ENCODE data around the gene KCNC3. TPM values are rescaled to one million over a fixed set of nuclear protein-coding genes. Genes with fewer than 3 reads are reported as not detected.

Gene KCNC3
- total and polyA plus RNA-seq, 2 experiments from 2014 or later: 1.3 to 3.4 TPM

- TF ChIP-seq ZNF462 (CRISPR knock-in tag; IDR thresholded peaks at IDR 0.05): no peak
Measured at GRCh38 chr19:50303558-50303957, 25.6 kb downstream of the KCNC3 start (continued).

DNA sequence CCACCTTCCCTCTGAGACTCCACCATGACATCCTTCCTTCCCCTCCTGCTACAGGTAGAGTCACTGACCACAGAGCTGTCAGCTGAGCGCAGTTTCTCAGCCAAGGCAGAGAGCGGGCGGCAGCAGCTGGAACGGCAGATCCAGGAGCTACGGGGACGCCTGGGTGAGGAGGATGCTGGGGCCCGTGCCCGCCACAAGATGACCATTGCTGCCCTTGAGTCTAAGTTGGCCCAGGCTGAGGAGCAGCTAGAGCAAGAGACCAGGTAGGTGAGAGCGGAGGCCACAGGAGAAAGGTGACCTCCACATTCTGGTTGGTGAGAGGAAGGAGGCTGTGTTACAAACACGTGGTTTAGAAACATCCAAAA lies 27.6 kb downstream of the KCNC3 start:
- no peak overlapping the region for H2AFZ ChIP-seq
- peaks cover 3% of the 10 kb centered on the region; the same call in 1 of the 2 replicates for H3K27me3 ChIP-seq (ENCODE audit: insufficient read depth)
- no peaks in the 10 kb centered on the region for H3K4me1 ChIP-seq (ENCODE audit: insufficient read depth)
- H4K20me1 ChIP-seq (replicated peaks; ENCODE audit: insufficient read depth): no peaks in the 10 kb centered on the region; the same call in 1 of the 2 replicates
- TF ChIP-seq ZNF331 (CRISPR knock-in tag; IDR thresholded peaks at IDR 0.05; ENCODE audit: low read depth): no peak
- TF ChIP-seq STAT1 (IDR thresholded peaks at IDR 0.05; ENCODE audit: unreplicated experiment): no peak
- TF ChIP-seq, protein P1, sequence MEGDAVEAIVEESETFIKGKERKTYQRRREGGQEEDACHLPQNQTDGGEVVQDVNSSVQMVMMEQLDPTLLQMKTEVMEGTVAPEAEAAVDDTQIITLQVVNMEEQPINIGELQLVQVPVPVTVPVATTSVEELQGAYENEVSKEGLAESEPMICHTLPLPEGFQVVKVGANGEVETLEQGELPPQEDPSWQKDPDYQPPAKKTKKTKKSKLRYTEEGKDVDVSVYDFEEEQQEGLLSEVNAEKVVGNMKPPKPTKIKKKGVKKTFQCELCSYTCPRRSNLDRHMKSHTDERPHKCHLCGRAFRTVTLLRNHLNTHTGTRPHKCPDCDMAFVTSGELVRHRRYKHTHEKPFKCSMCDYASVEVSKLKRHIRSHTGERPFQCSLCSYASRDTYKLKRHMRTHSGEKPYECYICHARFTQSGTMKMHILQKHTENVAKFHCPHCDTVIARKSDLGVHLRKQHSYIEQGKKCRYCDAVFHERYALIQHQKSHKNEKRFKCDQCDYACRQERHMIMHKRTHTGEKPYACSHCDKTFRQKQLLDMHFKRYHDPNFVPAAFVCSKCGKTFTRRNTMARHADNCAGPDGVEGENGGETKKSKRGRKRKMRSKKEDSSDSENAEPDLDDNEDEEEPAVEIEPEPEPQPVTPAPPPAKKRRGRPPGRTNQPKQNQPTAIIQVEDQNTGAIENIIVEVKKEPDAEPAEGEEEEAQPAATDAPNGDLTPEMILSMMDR (conservative IDR thresholded peaks at IDR 0.05; ENCODE audit: low read depth in 2 of 2): no peak
- no peak for TF ChIP-seq ZNF114 (CRISPR knock-in tag; IDR thresholded peaks at IDR 0.05)
- TF ChIP-seq ETS1 (IDR thresholded peaks at IDR 0.05): no peak
- TF ChIP-seq JUNB (IDR thresholded peaks at IDR 0.05; ENCODE audit: unreplicated experiment): no peak
- no peak for TF ChIP-seq NANOG (IDR thresholded peaks at IDR 0.05; ENCODE audit: borderline replicate concordance)
- TF ChIP-seq EZH2 (IDR thresholded peaks at IDR 0.05; ENCODE audit: low read depth, unreplicated experiment): no peak
- TF ChIP-seq POLR2AphosphoS5 (IDR thresholded peaks at IDR 0.05; ENCODE audit: low read depth): no peak
- no peak for TF ChIP-seq EZH2phosphoT487 (IDR thresholded peaks at IDR 0.05; ENCODE audit: unreplicated experiment)
- Mint-ChIP-seq H3K36me3 (ENCODE audit: low read depth) (peaks cover 34% of the 10 kb centered on the region), H3K27ac (no peak overlapping the region), H3K9me3 (peaks cover 99% of the 10 kb centered on the region), H3K4me1 (no peaks in the 10 kb centered on the region), H3K4me3 (no peak overlapping the region), H3K27me3 (ENCODE audit: insufficient read depth, low read depth, poor library complexity) (peaks cover 7% of the 10 kb centered on the region)
- no peak for DNase-seq (ENCODE audit: low spot score)
- no peak for ATAC-seq
- no peaks in the 10 kb centered on the region for H3K9me2 ChIP-seq (ENCODE audit: insufficient read depth)
- no peaks in the 10 kb centered on the region; the same call in 1 of the 2 replicates for H3K36me3 ChIP-seq (ENCODE audit: insufficient read depth)
- H3K79me2 ChIP-seq (replicated peaks; ENCODE audit: insufficient read depth): no peaks in the 10 kb centered on the region
- H3F3A ChIP-seq (replicated peaks; ENCODE audit: low read depth): 0 out of 2 replicates have a peak, but pooled peaks cover 3% of the 10 kb centered on the region
- no peak overlapping the region for H3K4me2 ChIP-seq
- H3K4me3 ChIP-seq: no peak overlapping the region
- H3K27ac ChIP-seq (ENCODE audit: low read depth): no peak overlapping the region
